Measurements from ENCODE around the gene SLC9A9. TPM values are rescaled to one million over a fixed set of nuclear protein-coding genes. Genes with fewer than 3 reads are reported as not detected.

SLC9A9 gene
- total and polyA plus RNA-seq, 2 of the 8 experiments (the other 6 are each of a cell fraction or from before 2014, with no cell fraction given), result 0.48 to 1.1 TPM

- ChIA-PET POLR2A (ENCODE audit: partially characterized antibody) (no interaction called here), CTCF (ENCODE audit: partially characterized antibody) (no interaction called here)
- Histone ChIP-seq H3K18ac (ENCODE audit: extremely low read depth, low read length) (no peak overlapping the region), H3K9me3 (ENCODE audit: insufficient read depth in 2 of 2, low read depth in 1 of 2, low read length in 1 of 2) (no peaks in the 10 kb centered on the region), H2BK5ac (ENCODE audit: low read depth, low read length) (no peak overlapping the region), H2BK20ac (ENCODE audit: low read length) (no peak overlapping the region), H3K4me2 (ENCODE audit: insufficient read depth in 1 of 2, low read depth in 2 of 2, low read length in 2 of 2) (no peak overlapping the region), H3K36me3 (ENCODE audit: control insufficient read depth in 2 of 4, insufficient read depth in 4 of 4, low read length in 3 of 4) (no peaks in the 10 kb centered on the region), H2BK12ac (ENCODE audit: low read depth, low read length) (no peak overlapping the region), H4K20me1 (replicated peaks in 1 of 2; ENCODE audit: control insufficient read depth in 1 of 2, insufficient read depth in 2 of 2, low read length in 2 of 2) (no peaks in the 10 kb centered on the region), H3K9ac (replicated peaks in 1 of 4; ENCODE audit: extremely low read depth in 1 of 4, low read depth in 3 of 4, low read length in 3 of 4) (no peak overlapping the region), H3K14ac (ENCODE audit: insufficient read length) (no peak overlapping the region), H2AK5ac (ENCODE audit: low read depth, low read length) (no peak overlapping the region), H3K56ac (replicated peaks; ENCODE audit: insufficient read length, low read depth, low read length) (no peak overlapping the region), H3K79me1 (ENCODE audit: low read depth, low read length) (no peaks in the 10 kb centered on the region), H3K4me1 (replicated peaks in 1 of 4; ENCODE audit: control insufficient read depth in 3 of 4, insufficient read depth in 4 of 4, low read length in 3 of 4) (no peaks in the 10 kb centered on the region), H3K23me2 (ENCODE audit: low read depth, low read length) (no peaks in the 10 kb centered on the region), H3K27me3 (replicated peaks in 1 of 4; ENCODE audit: control insufficient read depth in 3 of 4, extremely low read depth in 1 of 4, insufficient read depth in 3 of 4, low read length in 3 of 4) (no peaks in the 10 kb centered on the region), H3K79me2 (ENCODE audit: control insufficient read depth in 1 of 2, insufficient read depth in 2 of 2, low read length in 2 of 2) (no peaks in the 10 kb centered on the region), H4K91ac (replicated peaks; ENCODE audit: insufficient read length, low read length) (no peak overlapping the region), H2AFZ (ENCODE audit: low read length) (no peak overlapping the region), H3K23ac (ENCODE audit: insufficient read length) (no peak overlapping the region), H4K8ac (ENCODE audit: extremely low read depth, insufficient read depth, low read length) (no peak overlapping the region), H3K27ac (ENCODE audit: low read depth, low read length) (no peak overlapping the region), H4K5ac (ENCODE audit: insufficient read length, low read depth, low read length) (no peak overlapping the region), H3K4me3 (ENCODE audit: extremely low read depth in 1 of 4, insufficient read depth in 2 of 4, low read depth in 3 of 4, low read length in 4 of 4) (no peak overlapping the region), H2BK120ac (replicated peaks; ENCODE audit: low read depth, low read length) (no peak overlapping the region), H3K4ac (replicated peaks; ENCODE audit: insufficient read length, low read depth, low read length) (no peak overlapping the region), H2BK15ac (ENCODE audit: low read length) (no peak overlapping the region)
- FAIRE-seq, result no peak
- TF ChIP-seq NRF1 (IDR thresholded peaks at IDR 0.05; ENCODE audit: low read depth, low read length), result no peak
- TF ChIP-seq CBX5 (IDR thresholded peaks at IDR 0.05; ENCODE audit: low read depth, low read length), result no peak
- 83% methylated on average over 2 of the region's 2 CpGs; no CpG with 5 or more reads in 1 of the 2 experiments for WGBS, 2 experiments (ENCODE audit: extremely low coverage in 1 of 2, insufficient coverage in 1 of 2, insufficient read length in 1 of 2, insufficient replicate concordance in 2 of 2, low coverage in 1 of 2, low lambda C conversion rate in 2 of 2, missing lambda C conversion rate in 1 of 2)
- DNase-seq (ENCODE audit: low read depth in 1 of 2, low spot score in 2 of 2), result no peak
These were observed 17.1 kb downstream of the SLC9A9 start for GRCh38 chr3:143831208-143831607.
